ENCODE results near the gene OR52I2. TPM values are rescaled to one million over a fixed set of nuclear protein-coding genes. Genes with fewer than 3 reads are reported as not detected.

OR52I2 gene
- polyA plus RNA-seq, 1 of the 3 experiments (the other 2 are of a cell fraction) = not detected

DNA sequence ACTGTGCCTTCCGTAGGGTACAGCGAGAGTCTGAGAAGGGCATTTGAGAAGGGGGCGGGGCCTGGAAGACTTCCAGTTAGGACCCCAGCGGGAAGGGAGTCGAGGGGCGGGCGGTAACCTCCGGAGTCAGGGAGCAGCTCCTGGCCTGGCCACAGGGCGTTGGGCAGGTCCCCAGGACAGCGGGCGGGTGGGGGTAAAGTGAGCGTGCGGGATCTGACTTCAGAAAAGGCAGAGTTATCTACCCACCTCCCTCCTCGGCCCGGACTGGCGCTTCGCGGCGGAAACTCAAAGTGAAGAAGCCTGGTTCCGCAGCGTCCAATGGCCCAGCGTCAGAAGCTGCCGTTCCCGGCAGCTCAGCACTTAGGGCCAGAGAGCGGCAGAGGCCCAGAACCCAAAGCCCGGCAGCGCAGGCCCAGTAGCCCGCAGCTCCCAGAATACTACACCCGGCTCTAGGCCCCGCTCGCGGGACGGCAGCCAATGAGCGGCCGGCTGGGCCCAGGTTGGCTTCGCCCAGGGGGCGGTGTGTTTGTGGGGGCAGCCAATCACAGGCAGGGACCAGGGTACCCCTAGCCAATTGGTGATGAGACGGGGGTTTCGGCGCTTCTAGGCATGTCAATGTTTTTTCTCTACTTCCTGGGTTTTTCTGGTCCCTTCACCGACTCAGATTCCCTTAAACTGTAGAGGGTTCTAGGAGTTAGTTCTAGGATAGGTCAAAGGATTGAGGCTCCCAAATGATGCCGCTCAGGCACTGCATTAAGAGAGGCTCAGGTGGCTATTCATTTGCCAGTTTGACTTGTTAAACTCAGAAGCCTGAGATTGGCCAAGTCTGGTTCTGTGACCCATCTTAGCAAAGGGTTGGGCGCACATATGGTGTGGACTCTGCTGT, 26.5 kb downstream of the OR52I2 start, which contains the start of gene TRIM68:
Gene TRIM68, minus strand, starts transcription at position 451 of the 886 bp plus-strand sequence. CDS start 2,727 bp downstream, outside the sequence.
- whole genome bisulfite sequencing (ENCODE audit: low lambda C conversion rate) = 7% methylated on average over 27 of the region's 43 CpGs
- Histone ChIP-seq H3K9ac (peak within 1 kb of the TSS; percentile 81), H4K20me1 (ENCODE audit: insufficient read depth) (no peaks in the 10 kb centered on the region), H3K79me2 (ENCODE audit: insufficient read depth) (no peaks in the 10 kb centered on the region; the same call in 1 of the 2 replicates), H3F3A (replicated peaks; ENCODE audit: insufficient read depth) (no peaks in the 10 kb centered on the region), H3K4me3 (ENCODE audit: low read depth in 2 of 2, low read length in 1 of 2) (peak within 1 kb of the TSS; percentile 73 to 79), H3K36me3 (replicated peaks in 1 of 2; ENCODE audit: control insufficient read depth in 1 of 2, insufficient read depth in 2 of 2, low read length in 1 of 2) (peaks cover 12 to 15% of the 10 kb centered on the region in 2 experiments), H3K9me3 (no peaks in the 10 kb centered on the region), H3K27ac (ENCODE audit: low read depth in 2 of 2, low read length in 1 of 2) (peak within 1 kb of the TSS; percentile 80 to 89), H3K4me2 (peak within 1 kb of the TSS; percentile 76), H2AFZ (ENCODE audit: low read depth) (peak within 1 kb of the TSS; percentile 97), H3K9me2 (no peaks in the 10 kb centered on the region), H3K27me3 (ENCODE audit: insufficient read depth) (no peaks in the 10 kb centered on the region), H3K4me1 (ENCODE audit: control insufficient read depth in 1 of 2, insufficient read depth in 2 of 2, low read depth in 1 of 2, low read length in 1 of 2) (peaks cover 0 to 10% of the 10 kb centered on the region in 2 experiments; a peak in 3 of 4 replicates)
- CTCF ChIA-PET = interaction anchor here (0.6 to 2.9 kb wide), 5 partner anchors 9 to 57 kb away, joined by 3 to 10 read pairs (median 4); partner anchors contain the start of gene OR51D1
- DNase-seq = peak; percentile 96
- POLR2A ChIA-PET = interaction anchor here (1.2 kb wide), 1 partner anchor 9 kb away, joined by 4 read pairs; no protein-coding TSS in a partner anchor
- TF ChIP-seq GATA2 (CRISPR knock-in tag; IDR thresholded peaks at IDR 0.05) = no peak
- TF ChIP-seq, protein P1, sequence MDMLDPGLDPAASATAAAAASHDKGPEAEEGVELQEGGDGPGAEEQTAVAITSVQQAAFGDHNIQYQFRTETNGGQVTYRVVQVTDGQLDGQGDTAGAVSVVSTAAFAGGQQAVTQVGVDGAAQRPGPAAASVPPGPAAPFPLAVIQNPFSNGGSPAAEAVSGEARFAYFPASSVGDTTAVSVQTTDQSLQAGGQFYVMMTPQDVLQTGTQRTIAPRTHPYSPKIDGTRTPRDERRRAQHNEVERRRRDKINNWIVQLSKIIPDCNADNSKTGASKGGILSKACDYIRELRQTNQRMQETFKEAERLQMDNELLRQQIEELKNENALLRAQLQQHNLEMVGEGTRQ (IDR thresholded peaks at IDR 0.05; ENCODE audit: borderline replicate concordance, low read depth, low read length) = no peak
- no peak for TF ChIP-seq MEF2A (IDR thresholded peaks at IDR 0.05; ENCODE audit: borderline replicate concordance, low read depth)
- peak; percentile 70 for TF ChIP-seq CHD2 (IDR thresholded peaks at IDR 0.05; ENCODE audit: low read length, partially characterized antibody)
- peak; percentile 81; the same call in 1 of the 2 replicates for TF ChIP-seq SIN3A (IDR thresholded peaks at IDR 0.05; ENCODE audit: borderline replicate concordance, low read depth, low read length)
- peak; percentile 77 for TF ChIP-seq POLR2AphosphoS5 (IDR thresholded peaks at IDR 0.05; ENCODE audit: low read depth, low read length)
- TF ChIP-seq, protein P2, sequence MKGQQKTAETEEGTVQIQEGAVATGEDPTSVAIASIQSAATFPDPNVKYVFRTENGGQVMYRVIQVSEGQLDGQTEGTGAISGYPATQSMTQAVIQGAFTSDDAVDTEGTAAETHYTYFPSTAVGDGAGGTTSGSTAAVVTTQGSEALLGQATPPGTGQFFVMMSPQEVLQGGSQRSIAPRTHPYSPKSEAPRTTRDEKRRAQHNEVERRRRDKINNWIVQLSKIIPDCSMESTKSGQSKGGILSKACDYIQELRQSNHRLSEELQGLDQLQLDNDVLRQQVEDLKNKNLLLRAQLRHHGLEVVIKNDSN (IDR thresholded peaks at IDR 0.05; ENCODE audit: borderline replicate concordance, low read depth) = no peak
- TF ChIP-seq FOXM1 (IDR thresholded peaks at IDR 0.05; ENCODE audit: low read depth) = no peak
- TF ChIP-seq RFX5 (IDR thresholded peaks at IDR 0.05; ENCODE audit: low read length) = peak; percentile 76; the same call in 1 of the 2 replicates
- TF ChIP-seq, protein P3, sequence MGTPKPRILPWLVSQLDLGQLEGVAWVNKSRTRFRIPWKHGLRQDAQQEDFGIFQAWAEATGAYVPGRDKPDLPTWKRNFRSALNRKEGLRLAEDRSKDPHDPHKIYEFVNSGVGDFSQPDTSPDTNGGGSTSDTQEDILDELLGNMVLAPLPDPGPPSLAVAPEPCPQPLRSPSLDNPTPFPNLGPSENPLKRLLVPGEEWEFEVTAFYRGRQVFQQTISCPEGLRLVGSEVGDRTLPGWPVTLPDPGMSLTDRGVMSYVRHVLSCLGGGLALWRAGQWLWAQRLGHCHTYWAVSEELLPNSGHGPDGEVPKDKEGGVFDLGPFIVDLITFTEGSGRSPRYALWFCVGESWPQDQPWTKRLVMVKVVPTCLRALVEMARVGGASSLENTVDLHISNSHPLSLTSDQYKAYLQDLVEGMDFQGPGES (IDR thresholded peaks at IDR 0.05; ENCODE audit: low read depth, low read length) = peak; percentile 75
- peak; percentile 50 for TF ChIP-seq TAF1 (IDR thresholded peaks at IDR 0.05; ENCODE audit: borderline replicate concordance, low read depth, low read length)
- TF ChIP-seq NFIC (IDR thresholded peaks at IDR 0.05; ENCODE audit: borderline replicate concordance) = no peak; the same call in none of the 2 replicates
- no peak for TF ChIP-seq FOXJ3 (CRISPR knock-in tag; IDR thresholded peaks at IDR 0.05)
- 0 out of 2 replicates have a peak, but pooled peaks have one; percentile 28 for TF ChIP-seq MXI1 (IDR thresholded peaks at IDR 0.05; ENCODE audit: low read depth, low read length)
- TF ChIP-seq, protein P4, sequence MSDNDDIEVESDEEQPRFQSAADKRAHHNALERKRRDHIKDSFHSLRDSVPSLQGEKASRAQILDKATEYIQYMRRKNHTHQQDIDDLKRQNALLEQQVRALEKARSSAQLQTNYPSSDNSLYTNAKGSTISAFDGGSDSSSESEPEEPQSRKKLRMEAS (IDR thresholded peaks at IDR 0.05; ENCODE audit: low read depth) = peak; percentile 61; the same call in 1 of the 2 replicates
- TF ChIP-seq TEAD4 (IDR thresholded peaks at IDR 0.05; ENCODE audit: borderline replicate concordance, insufficient read depth) = no peak
- no peak for TF ChIP-seq YY1 (IDR thresholded peaks at IDR 0.05; ENCODE audit: low read depth)
- peak; percentile 92 for TF ChIP-seq ELF1 (IDR thresholded peaks at IDR 0.05)
- no peak for TF ChIP-seq RAD21 (IDR thresholded peaks at IDR 0.05; ENCODE audit: low read length)
- peak; percentile 63 for TF ChIP-seq NRF1 (IDR thresholded peaks at IDR 0.05; ENCODE audit: low read depth, low read length)
- TF ChIP-seq, protein P5, sequence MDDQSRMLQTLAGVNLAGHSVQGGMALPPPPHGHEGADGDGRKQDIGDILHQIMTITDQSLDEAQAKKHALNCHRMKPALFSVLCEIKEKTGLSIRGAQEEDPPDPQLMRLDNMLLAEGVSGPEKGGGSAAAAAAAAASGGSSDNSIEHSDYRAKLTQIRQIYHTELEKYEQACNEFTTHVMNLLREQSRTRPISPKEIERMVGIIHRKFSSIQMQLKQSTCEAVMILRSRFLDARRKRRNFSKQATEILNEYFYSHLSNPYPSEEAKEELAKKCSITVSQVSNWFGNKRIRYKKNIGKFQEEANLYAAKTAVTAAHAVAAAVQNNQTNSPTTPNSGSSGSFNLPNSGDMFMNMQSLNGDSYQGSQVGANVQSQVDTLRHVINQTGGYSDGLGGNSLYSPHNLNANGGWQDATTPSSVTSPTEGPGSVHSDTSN (IDR thresholded peaks at IDR 0.05) = no peak
- TF ChIP-seq EZH2phosphoT487 (IDR thresholded peaks at IDR 0.05; ENCODE audit: borderline replicate concordance, low read depth) = no peak
- TF ChIP-seq, protein P6, sequence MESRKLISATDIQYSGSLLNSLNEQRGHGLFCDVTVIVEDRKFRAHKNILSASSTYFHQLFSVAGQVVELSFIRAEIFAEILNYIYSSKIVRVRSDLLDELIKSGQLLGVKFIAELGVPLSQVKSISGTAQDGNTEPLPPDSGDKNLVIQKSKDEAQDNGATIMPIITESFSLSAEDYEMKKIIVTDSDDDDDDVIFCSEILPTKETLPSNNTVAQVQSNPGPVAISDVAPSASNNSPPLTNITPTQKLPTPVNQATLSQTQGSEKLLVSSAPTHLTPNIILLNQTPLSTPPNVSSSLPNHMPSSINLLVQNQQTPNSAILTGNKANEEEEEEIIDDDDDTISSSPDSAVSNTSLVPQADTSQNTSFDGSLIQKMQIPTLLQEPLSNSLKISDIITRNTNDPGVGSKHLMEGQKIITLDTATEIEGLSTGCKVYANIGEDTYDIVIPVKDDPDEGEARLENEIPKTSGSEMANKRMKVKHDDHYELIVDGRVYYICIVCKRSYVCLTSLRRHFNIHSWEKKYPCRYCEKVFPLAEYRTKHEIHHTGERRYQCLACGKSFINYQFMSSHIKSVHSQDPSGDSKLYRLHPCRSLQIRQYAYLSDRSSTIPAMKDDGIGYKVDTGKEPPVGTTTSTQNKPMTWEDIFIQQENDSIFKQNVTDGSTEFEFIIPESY (IDR thresholded peaks at IDR 0.05; ENCODE audit: borderline replicate concordance, low read depth) = no peak
- TF ChIP-seq, protein P7, sequence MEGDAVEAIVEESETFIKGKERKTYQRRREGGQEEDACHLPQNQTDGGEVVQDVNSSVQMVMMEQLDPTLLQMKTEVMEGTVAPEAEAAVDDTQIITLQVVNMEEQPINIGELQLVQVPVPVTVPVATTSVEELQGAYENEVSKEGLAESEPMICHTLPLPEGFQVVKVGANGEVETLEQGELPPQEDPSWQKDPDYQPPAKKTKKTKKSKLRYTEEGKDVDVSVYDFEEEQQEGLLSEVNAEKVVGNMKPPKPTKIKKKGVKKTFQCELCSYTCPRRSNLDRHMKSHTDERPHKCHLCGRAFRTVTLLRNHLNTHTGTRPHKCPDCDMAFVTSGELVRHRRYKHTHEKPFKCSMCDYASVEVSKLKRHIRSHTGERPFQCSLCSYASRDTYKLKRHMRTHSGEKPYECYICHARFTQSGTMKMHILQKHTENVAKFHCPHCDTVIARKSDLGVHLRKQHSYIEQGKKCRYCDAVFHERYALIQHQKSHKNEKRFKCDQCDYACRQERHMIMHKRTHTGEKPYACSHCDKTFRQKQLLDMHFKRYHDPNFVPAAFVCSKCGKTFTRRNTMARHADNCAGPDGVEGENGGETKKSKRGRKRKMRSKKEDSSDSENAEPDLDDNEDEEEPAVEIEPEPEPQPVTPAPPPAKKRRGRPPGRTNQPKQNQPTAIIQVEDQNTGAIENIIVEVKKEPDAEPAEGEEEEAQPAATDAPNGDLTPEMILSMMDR (IDR thresholded peaks at IDR 0.05) = no peak

Measured in SK-N-SH (cell line).